ENCODE measurements around the gene ATXN7L2.

The ATXN7L2 gene

GRCh38 chr1:109499661-109500536, 16.2 kb downstream of the ATXN7L2 start:
- peak; percentile 51 to 56 for DNase-seq

- no peak for DNase-seq
These were observed 17.3 kb downstream of the ATXN7L2 start for GRCh38 chr1:109500941-109501381.

DNA sequence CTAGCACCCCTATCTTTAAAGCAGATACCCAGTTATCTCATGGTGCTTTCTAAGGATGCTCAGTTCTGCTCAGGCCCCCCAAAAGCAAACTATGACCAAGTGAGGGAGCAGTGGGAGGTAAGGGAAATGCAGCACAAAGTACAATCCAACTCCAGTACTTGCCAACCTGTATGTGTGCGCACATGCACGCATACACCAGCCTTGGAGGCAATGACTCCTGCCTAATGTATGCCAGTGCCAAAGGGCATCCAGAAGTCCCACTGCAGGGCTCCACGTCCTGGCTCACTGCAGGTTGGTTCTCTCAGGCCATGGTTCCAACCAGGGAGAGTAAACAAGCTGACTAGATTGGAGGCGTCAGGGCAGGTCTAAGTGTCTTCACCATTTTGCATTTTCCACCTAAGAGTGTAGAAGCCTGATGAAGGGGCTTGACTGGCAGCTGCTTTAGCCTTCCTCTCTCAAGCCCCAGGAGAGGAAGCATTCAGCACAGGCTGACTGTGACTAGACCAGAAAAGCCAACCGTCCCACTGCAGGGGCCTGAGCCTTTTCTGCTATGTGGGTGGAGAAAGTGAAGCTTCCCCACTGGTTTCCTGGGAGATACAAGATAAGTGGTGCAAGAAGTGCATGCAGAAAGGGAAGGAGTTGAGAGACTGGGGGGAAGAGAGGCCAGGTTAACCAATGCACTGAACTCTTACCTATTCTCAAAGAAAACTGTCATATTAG, 18.1 kb downstream of the ATXN7L2 start:
- no peak for DNase-seq

DNA sequence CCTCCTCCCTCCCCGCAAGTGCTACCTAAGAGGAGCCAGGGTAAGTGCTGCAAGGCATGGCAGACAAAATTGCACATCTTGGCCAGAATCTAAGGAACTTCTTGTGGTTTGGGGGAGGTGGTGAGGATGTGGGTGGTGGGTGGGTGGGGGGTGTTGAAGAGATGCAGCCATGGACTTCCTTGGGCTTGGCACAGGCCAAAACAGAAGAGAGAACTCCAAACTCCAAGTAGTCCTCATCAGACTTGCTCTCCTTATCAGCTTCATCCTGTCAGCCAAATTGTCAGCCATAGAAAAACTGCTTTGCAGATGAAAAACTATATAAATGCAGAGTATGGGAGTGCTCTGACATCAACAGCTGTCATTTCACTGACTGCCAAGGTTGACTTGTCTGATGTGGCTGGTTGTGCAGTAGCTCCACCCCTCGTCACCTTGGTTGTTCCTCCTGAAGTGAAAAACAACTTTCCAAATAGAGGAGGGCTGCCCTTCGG, 18.7 kb downstream of the ATXN7L2 start:
- DNase-seq: peak; percentile 47 to 53

GRCh38 chr1:109503935-109504334, 20.2 kb downstream of the ATXN7L2 start:
- no peak for DNase-seq

DNA sequence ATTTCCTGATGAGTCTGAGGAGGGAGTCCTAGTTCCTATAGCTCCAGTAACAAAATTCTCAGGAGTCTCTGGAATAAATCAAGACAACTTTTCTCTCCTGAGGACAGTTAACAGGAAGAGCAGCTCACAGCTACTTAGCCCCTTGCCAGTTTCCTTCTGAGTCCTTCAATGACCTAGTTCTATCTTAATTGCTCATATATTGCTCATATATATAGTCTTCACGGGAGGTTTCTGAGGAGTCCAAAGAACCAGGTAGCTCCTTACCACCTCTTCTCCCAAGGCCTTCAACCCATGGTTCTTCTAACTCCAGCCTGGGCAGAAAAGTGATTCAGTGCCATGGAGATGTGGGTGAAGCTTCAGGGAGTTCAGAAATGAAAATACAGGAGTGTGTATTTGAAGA, 21.3 kb downstream of the ATXN7L2 start:
- DNase-seq: no peak

GRCh38 chr1:109508001-109508872, 24.5 kb downstream of the ATXN7L2 start:
- no peak for DNase-seq

GRCh38 chr1:109508873-109509175, 25.1 kb downstream of the ATXN7L2 start:
- no peak for DNase-seq

DNA sequence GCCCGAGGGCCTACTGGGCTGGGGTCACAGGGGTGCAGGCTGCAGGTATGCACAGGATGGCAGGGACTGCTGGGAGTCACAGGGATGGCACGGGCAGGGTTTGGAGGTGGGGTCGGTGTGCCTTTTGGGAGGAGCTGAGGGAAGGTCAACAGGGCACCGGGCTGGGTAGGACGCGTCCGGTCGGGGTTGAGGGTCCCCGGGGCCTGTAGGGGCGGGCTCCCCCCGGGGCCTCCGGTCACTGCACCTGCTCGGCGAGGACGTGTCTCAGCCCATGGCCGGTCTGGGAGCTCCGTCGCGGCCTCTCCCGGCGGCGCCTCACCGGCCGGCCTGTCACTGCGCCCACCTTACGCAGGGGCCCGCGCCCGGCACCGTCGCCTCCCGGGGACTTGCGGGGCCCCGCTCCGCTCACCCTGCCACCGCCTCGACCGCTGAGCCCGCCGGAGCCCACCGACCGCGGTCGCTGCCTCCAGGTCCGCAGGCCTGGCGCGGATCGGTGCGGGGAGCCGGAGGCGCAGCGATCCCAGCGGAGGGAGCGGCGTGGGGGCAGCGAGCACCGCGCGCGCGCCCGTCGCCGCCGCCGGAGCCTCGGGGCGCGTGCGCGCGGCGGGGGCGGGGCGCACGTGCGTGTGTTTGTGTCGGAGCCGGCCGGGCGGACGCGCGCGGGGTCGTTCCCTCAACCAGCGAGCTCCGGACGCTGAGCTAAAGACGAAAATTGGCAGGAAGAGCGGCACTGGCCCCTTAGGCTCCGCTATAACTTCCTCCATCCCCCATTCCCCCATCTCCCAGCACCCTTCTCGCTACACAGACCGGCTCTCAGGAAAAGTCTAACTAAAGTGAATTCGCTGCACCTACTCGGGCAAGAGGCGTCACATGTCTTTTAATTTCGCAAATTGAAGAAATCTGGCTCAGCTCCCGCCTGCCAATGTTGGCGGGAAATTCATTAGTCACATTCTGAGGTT, 25.8 kb downstream of the ATXN7L2 start, which contains the start of gene AMIGO1:
Gene AMIGO1, minus strand, starts transcription at position 552 of the 959 bp plus-strand sequence. CDS start 815 bp downstream, outside the sequence.
- DNase-seq: peak; percentile 55 to 59

DNA sequence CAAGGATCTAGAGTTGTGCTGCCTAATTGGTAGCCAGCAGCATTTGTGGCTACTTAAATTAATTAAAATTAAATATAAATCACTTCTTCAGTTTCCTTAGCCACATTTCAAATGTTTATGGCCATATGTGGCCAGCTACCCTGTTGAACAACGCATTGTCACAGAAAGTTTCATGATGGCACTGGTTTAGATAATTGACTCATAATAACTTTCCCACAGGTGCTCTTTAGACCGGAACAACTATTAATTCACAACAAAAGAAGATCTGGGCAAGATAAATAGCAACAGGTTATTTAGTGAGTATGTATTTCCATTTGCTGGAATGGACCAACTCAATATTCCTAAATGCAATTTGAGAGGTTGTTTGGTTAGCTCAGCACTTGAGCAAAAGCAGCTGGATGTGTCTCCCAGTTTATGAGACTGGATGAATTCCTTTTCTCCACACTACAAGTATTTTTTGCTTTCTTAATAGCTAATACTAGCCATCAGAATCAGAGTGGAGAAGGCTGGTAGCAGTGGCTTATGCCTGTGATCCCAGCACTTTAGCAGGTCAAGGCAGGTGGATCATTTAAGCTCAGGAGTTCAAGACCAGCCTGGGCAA, 29.5 kb downstream of the ATXN7L2 start:
- no peak for DNase-seq

- DNase-seq: no peak
These were observed 31.1 kb downstream of the ATXN7L2 start for GRCh38 chr1:109514846-109515245.

- no peak for DNase-seq
These were observed 33.2 kb downstream of the ATXN7L2 start for GRCh38 chr1:109516872-109517271.

GRCh38 chr1:109517337-109517736, 33.6 kb downstream of the ATXN7L2 start:
- no peak for DNase-seq

DNA sequence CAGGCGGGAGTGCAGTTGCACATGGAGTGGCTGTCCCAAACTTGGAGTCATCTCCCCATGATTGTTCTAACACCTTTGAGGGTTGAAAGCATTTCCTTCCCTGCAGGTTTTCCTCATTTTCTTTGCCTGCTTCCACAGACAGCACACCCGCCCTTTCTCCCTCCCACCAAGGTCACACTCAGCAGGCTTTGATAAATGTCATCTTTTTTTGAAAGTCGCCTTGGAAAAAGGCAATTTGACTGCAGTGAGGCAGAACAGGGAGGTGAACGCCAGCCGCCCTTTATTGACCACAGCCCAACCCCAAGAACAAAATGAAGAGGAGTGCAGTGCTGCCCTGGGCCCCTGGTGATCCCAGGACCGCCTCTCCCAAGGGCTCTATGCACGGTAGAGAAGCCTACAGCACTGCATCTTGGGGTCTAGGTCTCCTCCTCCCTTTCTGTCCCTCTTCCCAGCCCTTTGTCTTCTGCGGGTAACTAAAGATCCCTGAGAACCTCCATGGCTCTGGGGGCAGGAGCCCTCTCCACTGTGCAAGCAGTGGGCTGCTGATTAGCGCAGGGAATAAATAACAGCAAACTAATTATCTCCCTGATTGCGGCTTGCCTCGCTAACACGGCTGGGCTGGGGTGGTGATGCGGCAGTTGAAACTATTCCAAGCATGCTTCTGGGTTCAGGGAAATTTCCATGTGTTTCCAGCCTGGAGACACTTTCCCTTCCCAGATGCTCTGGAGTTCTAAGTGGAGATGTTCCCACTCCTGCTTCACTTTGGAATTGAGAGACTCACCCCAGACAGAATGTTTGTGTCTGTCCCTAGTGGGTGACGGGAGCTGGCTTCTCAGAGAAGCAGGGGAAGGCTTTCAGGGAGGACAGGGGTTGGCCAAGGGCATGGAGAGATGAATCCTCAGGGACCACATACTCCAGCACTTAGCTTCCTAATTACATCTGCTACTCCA, 37.6 kb downstream of the ATXN7L2 start:
- DNase-seq: no peak

DNA sequence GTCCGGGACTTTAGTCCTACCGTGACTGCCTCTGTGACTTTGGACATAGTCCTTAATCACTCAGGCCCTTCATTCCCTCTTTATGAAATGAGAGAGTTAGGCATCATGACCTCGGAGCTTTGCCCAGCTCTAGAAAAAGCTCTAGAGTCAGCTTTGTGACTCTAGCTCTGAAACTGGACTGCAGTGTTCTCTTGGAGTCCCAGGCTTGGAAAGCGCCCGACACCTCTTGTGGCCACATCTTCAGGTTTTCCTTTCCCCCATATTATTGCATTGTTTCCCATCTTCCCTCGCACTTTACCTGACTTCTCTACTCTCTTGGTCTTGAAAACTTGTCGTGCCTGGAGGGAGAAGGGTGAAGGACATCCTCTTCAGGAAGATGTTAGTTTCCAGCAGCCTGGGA, 38.3 kb downstream of the ATXN7L2 start:
- DNase-seq: no peak

- no peak for DNase-seq
These were observed 40.0 kb downstream of the ATXN7L2 start for GRCh38 chr1:109523706-109524105.

- DNase-seq: no peak
These were observed 43.5 kb downstream of the ATXN7L2 start for GRCh38 chr1:109527098-109527811.

DNA sequence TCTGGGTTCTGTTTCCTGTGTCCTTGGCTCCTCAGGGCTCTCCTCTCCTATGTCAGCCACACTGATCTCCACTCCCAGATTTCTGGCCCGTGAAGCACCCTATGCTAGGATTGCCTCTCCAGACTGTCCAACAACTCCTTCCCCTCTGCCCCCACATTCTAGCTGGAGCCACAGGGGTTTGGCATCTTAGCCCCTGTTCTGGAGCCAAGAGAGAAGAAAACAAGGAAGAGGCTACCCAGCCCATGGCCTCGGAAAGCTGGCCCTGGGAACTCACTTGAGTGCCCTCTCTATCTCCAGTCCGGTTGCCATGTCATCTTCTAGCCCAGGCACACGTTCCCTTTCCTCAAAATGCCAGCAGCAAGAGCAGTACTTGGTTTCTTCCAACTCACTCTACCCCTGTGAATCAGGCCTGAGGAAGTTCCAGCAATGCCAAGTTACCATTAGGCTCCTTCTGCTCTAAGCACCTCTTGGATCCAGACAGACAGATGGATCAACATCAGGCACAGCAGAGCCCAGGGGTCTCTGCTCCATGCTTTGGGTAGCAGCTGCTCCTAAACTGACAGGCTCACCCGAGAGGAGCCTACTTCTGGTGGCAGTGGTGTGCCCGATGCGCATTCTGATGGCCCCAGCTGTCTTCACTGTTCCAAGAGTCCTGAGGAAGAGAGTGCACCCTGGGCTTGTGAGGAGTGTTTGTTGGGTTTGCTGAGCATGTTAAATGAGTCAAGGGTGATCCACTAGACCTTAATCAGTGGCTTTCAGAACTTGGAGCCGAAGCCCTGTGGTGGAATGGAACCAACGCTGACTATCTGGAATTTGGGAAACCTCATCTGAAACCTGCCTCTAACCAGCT, 44.4 kb downstream of the ATXN7L2 start:
- DNase-seq: no peak
